NAMALWA (cell line): ENCODE data around the gene PCNT.

Source experiments
- DNase-seq: peaks from one replicate; pipeline ENCODE4 v3.0.0-alpha.2; 2015; ENCODE audit warnings: low spot score

The PCNT gene, protein sequence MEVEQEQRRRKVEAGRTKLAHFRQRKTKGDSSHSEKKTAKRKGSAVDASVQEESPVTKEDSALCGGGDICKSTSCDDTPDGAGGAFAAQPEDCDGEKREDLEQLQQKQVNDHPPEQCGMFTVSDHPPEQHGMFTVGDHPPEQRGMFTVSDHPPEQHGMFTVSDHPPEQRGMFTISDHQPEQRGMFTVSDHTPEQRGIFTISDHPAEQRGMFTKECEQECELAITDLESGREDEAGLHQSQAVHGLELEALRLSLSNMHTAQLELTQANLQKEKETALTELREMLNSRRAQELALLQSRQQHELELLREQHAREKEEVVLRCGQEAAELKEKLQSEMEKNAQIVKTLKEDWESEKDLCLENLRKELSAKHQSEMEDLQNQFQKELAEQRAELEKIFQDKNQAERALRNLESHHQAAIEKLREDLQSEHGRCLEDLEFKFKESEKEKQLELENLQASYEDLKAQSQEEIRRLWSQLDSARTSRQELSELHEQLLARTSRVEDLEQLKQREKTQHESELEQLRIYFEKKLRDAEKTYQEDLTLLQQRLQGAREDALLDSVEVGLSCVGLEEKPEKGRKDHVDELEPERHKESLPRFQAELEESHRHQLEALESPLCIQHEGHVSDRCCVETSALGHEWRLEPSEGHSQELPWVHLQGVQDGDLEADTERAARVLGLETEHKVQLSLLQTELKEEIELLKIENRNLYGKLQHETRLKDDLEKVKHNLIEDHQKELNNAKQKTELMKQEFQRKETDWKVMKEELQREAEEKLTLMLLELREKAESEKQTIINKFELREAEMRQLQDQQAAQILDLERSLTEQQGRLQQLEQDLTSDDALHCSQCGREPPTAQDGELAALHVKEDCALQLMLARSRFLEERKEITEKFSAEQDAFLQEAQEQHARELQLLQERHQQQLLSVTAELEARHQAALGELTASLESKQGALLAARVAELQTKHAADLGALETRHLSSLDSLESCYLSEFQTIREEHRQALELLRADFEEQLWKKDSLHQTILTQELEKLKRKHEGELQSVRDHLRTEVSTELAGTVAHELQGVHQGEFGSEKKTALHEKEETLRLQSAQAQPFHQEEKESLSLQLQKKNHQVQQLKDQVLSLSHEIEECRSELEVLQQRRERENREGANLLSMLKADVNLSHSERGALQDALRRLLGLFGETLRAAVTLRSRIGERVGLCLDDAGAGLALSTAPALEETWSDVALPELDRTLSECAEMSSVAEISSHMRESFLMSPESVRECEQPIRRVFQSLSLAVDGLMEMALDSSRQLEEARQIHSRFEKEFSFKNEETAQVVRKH (N-terminal part only)

DNA sequence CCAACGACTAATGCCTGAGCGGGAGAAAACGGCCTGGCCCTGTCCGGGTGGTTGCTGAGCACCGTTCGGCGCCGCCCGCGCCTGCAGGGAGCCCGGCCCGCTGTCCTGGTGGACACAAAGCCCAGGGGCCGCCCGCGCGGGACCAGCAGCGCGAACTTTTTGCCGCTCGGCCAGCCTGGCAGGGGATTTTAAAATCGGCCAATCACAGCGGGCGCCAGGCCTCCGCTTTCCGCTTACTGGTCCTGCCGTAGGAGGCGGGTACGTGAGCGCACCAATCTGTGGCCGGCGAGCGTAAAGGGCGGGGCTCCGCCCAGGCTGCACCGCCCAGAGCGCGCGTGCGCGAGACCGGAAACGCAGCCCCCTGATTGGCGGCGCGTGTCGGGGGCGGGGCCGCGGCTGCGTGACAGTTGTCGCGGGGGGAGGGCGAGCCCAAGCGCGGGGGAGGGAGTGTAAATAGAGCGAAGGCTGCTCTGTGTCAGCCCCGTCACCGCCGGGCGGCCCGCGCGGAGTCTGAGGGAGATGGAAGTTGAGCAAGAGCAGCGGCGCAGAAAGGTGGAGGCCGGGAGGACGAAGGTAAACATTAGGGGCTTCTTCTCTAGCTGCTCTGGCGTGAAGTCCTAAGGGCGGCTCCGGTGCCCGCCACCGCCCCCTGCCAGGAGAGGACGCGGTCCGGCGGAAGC is at the start of gene PCNT, which contains the start of gene C21orf58:
PCNT (plus strand) TSS at position 447 of the 680 bp plus-strand sequence; CDS start at position 520, 73 bp downstream.
C21orf58 (minus strand) TSS at position 161 of the 680 bp plus-strand sequence. CDS start 1,132 bp downstream, outside the sequence.
- peak; percentile 97 for DNase-seq

DNA sequence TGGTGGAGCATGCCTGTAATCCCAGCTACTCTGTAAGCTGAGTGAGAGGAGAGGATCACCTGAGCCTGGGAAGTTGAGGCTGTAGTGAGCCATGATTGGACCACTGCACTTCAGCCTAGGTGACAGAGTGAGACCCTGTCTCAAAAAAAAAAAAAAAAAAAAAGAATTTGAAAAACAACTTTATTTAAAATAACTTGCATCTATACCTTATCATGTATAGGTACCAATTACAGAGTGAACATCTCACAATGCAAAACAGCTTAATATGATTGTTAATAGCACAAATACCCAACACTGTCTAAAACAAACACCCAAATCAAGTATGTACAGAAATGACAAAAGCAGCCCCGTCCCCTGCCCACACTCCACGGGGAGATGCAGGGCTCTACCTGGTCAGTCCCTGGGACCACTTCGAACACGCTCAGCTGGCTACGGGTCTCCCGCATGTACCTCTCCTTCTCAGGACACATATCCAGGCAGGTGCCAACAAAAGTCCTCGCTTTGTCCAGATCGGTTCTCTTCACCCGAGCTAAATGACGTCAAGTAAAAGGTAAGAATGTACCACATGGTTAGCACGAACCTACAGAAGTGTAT is 49.1 kb upstream of the PCNT start:
- no peak for DNase-seq

DNA sequence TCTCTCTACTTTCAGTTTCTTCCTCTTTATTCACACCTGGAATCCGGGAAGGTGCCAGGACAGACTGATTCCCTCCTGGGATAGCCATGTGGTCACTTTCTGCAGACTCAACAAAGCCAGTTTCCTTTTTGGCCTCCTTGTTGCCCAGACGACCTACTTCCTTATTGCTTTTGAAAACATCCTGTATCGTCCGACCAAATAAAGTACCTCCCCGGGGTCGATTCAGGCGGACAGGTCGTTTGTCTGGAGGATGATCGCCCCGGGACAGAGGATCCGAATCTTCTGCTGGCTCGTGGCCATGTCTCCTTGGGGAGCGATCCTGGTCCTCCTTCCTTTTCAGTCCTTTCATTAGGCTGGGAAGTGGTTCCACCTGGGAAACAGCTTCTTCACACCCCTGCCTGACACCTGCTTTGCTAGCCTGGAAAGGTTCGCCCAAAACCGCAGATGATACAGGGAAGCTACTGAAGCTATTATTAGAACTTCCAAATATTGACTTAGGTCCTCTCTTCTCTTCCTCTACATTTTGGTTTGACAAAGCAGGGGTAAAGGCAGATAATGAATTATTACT is 39.8 kb upstream of the PCNT start:
- DNase-seq, result no peak

DNA sequence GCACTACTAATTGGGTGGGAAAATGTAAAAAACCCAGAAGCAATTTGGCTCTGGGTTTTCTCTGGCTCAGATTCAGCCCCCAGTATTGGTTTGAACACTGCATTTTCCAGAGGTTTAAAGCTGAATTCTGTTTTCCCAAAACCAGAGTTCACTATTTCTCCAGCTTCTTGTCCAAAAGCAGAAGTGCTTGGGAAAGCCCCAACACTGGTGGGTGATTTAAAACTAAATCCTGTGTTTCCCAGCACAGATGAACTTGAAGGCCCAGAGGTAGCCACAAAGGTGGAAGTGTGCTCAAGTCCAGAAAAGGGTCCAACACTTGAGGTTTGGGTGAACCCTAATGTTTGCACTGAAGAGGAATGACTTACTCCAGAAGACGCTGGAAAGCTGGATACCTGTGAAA is 39.2 kb upstream of the PCNT start:
- no peak for DNase-seq

DNA sequence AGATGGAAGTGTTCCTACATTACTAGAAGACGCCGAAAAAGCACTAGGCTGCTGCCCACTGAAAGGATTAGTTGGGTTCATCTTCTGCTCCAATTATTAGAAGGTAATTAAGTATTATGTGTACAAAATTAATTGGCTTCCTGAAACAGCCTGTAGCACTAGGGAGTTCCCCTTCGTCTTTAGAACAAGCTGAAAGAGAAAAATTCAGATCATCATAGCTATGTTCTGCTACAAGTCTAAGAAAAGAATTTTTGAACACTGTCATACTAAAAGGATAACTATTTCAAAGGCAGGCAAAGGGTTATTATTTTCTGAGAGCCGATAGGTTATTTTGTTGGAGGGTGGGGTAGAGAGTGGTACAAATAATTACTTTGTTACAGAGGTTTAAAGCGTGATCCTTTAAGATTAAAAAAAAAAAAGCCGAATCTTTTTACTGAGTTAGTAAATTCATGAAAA is 38.7 kb upstream of the PCNT start, which contains the start of gene MCM3AP:
MCM3AP (minus strand) TSS at position 406 of the 456 bp plus-strand sequence; CDS start at position 81, 325 bp downstream.
- DNase-seq, result no peak

DNA sequence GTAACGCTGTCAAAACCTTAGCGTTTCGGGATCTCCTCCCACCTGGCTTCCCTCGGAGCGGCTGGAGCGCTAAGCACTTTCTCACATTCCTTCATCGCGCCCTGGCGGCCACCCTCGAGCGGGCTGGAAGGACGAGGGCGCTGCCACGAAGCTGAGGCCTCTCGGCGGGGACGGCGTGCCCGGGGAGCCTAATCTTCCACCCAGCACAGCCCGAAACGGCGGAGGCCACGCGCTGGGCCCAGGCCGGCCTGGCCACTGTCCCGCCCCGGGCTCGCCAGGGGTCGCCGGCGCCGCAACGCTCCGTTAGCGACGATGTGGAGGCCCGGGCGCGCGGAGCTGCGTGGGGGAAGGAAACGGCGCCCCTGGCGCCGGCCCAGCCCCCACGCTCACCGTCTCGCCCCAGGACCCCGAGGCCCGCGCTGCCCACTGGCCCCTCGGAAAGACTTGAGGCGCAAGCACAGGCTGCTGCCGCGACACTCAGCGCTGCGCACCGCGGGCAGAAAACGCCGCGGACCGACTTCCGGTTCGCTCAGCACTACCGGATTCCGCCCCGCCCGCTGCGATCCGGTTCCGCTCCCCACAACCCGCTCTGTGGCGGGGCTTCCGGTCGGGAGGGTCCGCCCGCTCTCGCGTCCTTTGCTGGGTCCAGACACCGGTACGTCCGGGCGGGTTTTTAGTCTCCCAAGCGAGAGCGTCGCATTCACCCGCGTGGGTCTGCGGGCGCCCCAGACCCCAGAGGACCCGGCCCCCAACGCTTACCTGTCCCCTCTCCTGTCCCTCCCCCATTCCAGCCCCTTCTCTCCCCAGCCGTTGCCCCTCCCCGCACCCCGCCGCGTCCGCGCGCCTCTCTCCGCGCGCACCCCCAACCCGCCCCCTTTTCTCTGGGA is 38.0 kb upstream of the PCNT start, which contains the start of gene YBEY:
YBEY (plus strand) TSS at position 582 of the 887 bp plus-strand sequence. CDS start 572 bp downstream, outside the sequence.
- DNase-seq, result peak; percentile 91

DNA sequence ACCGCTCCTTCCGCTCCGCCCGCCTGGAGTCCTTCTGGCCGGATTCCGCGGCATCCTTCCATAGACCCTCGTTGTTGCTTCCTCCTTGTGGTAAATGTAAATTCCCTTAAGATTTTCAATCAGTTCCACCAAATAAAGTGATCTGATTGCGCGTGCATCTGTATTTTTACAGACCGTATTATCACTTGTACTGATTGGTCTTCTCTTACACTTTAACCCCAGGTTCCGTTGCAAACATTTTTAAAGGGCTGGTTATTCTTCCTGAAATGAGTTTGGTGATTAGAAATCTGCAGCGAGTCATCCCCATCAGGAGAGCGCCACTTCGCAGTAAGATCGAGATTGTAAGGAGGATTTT is 37.3 kb upstream of the PCNT start:
- no peak for DNase-seq

DNA sequence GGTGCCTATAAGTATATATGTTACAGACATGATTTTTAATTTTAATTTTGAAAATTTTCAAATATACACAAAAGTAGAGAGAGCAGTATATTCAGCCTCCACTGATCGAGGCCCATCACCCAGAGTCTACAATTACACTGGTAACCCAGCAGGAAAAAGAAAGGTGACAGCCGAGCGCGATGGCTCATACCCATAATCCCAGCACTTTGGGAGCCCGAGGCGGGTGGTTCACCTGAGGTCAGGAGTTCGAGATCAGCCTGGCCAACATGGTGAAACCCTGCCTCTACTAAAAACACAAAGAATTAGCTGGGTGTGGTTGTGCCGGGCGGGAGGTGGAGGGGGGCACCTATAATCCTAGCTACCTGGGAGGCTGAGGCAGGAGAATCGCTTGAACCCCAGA is 36.4 kb upstream of the PCNT start:
- DNase-seq, result no peak

DNA sequence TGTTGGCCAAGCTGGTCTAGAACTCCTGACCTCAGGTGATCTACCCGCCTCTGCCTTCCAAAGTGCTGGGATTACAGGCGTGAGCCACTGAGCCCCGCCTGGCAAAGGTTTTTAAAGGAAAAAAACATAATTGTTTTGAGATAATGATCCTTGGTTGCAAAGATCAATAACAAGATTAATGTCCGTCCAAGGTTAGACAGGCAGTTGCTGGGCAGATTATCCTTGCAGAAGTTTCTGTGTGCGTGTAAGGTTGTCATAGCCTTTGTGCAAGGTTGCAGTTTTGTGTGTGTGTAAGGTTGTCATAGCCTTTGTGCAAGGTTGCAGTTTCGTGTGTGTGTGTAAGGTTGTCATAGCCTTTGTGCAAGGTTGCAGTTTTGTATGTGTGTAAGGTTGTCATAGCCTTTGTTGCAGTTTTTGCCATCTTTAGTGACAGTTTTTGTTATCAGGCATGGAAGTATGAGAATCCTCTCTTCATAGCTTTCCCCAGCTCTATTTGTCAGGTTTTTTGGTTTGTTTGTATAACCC is 34.2 kb upstream of the PCNT start:
- no peak for DNase-seq

DNA sequence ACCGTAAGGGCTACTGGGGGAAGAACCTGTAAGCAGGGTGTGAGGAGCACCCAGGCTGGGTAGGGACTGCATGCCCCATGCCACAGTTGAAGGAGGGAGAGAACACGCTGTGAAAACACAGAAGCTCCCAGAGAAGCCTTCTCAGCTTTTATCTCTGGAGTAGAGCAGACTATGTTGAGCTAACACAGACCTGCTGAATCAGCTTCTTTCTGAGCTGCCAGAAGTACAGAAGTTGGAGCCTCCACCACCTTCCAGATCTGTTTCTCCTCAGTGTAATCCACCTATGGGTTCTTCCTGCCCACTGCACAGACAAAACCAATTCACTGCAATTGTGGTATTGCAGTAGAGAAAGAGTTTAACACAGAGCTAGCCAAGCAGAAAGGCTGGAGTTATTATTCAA is 32.4 kb upstream of the PCNT start:
- no peak for DNase-seq

DNA sequence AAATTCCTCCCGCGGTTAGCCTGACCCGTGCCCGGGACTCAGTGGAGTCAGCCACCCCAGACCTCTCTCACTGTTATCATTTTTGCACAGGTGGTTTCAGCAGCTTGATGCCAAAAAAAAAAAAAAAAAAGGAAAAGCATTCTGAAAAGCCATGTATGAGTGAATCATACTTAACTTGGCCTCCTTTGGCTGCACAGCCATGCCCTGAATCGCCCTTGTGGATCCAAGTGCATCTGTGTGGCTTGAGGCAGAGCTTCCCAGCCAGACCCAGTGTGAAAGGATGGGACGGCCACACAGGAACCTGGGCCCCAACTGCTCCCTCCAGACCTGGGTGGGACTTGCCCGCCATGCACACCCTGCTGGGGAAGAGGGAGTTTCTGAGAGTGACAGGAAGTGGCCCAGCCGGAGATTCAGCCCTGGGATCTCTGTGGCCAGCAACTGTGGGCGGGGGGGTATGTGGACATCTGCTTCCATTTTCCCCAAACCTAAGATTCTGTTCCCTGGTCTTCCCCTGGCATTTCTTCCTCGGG is 29.2 kb upstream of the PCNT start:
- no peak for DNase-seq

DNA sequence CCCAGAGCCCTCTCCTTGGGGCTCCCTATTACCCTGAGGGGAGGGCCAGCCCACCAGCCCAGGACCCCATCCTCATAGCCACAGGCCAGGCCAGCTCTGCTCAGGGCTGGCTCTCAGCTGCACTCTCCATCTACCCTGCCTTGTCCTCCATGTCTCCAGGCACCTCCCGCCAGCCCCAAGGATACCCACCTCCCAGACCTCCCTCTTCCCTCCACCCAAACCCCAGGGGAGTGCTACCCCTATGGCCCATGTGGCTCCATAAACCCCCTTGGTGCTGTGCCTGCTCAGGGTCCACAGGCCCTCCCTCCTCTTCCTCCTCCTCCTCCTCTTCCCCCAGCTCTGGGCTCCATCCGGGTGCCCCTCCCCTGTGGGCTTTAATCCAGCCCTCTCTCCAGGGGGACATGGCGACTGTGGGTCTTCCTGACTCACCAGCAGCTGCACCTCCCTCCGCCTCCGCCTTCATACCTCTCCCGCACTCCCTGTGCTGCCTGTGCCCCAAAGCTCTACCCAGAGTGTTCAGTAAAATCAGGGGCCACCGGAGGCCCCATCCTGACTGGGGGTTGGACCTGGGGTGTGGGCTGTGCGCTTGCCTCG is 28.7 kb upstream of the PCNT start:
- no peak for DNase-seq

DNA sequence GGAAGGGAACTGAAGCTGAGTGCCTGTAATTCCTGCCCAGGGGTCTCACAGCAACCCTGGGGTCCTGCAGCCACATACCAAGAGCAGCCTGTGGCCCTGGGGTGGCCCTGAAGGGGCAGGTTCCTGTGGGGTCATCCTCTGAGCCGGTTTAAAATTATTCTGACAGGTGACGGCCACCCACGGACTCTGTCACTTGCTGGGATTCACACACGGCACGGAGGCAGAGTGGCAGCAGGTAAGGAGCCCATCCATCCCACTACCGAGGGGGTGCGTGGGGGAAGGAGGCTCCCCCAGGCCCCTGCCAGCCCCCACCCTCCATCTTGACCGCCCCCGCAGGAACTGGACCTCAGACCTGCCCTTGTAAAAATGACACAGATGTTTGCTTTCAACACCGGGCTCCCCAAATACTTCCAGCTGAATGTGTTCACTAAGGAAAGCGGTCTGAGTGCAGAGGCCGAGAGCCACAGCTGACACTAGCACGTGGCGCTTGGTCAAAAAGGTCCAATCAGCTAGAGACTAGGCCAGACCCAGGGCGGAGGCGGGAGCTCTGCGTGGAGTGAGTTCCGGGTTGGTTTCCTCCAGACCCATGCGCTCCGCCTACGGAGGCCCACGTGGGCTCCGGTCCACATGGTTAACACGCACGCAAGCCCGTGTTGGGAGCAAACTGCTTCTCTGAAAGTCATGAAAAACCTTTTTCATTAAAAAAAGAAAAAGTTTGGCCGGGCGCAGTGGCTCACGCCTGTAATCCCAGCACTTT is 27.8 kb upstream of the PCNT start:
- DNase-seq, result no peak

DNA sequence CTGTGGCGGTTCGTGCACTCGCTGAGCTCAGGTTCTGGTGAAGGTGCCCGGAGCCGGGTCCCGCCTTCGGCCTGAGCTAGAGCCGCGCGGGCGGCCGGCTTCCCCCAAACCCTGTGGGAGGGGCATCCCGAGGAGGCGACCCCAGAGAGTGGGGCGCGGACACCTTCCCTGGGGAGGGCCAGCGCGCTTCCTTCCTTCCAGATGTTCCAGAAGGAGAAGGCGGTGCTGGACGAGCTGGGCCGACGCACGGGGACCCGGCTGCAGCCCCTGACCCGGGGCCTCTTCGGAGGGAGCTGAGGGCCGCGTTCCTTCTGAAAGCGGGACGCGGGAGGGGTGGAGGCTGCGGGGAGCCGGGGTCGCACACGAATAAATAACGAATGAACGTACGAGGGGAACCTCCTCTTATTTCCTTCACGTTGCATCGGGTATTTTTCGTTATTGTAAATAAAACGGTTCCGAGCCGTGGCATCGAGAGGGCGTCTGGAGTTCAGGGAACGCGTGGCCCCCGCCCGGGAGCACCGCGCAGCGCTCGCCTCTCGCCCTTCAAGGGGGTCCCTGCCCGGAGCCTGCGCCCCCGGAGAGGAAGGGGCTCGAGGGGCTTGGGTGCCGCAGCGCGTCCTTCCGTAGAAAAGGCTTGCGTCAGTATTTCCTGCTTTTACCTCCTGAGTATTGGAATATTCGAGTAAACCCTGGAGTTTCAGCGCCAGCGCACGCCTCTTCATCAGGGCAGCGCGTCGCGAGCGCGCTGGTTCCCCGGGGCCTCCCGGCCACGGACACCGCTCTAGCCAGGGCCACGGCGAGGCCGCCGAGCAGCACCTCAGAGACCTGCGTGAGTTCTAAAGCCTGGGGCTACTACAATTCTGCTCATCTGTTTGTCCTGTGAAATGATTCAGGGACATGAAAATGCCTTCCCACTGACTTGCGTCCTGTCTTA is 26.4 kb upstream of the PCNT start:
- no peak for DNase-seq

DNA sequence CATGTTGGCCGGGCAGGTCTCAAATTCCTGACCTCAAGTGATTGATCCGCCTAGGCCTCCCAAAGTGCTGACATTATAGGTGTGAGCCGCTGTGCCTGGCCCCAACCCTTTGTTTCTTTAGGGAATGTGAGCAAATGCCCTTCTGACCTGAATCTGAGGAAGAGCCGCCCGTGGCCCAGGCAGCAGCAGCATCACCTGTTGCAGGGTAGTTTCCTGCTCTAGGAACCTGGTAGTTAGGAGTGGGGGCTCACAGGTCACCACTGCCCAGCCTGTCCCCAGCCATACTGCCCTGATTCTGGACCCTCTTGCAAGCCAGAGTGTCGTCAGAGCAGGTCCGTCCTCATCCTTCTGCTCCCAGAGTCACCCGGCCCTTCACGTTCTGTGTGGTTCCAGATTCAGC is 24.8 kb upstream of the PCNT start:
- DNase-seq, result no peak

DNA sequence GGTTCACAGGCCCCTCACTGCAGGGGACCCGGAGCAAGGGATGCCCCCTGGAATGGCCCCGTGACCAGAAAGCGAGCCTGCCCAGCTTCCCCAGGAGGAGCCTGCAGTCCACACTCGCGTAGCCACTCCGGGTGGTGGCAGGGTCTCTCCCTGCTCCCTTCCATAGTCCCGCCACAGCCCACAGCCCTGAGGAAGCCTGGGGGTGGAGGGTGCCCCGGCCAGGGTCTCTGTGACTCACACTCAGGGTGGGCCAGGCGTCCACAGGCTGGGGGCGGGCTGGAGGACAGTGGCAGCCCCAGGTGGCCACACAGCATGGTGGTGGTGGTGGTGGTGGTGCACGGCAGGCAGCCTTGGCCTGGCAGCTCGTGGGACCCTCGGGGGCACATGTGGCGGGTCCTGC is 22.2 kb upstream of the PCNT start:
- no peak for DNase-seq

DNA sequence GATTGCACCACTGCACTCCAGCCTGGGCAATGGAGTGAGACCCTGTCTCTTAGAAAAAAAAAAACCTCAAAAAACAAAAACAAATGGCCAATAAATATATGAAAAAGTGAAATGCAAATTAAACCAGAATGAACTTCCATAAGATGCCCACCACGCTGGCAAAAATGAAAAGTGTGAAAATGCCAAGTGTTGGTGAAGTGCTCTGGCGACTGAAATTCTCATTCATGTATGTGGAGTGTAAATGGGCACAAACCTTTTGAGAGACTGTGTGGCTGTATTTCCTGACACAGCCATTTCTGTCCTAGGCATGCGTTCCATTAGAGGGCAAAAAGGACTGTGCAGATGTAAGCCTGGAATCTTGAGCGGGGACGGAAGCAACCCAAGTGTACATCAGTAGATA is 19.5 kb upstream of the PCNT start:
- no peak for DNase-seq
